PFSK-1 (cell line): ENCODE measurements around the gene ZNHIT1.

Experiments
- FOXP2 ChIP-seq: optimal IDR thresholded peaks from 2 replicates; pipeline ENCODE3; 2011; ENCODE audit warnings: borderline replicate concordance, control low read depth, inconsistent platforms; ENCODE audit not compliant: insufficient read depth; ENCODE audit errors: extremely low read length, extremely low read depth
- POLR2AphosphoS5 ChIP-seq: IDR thresholded peaks from 2 replicates; pipeline ENCODE4 v1.6.1; 2012; ENCODE audit warnings: low read depth, mild to moderate bottlenecking, control low read depth, low read length, moderate library complexity
- SIN3A ChIP-seq: IDR thresholded peaks from 2 replicates; pipeline ENCODE4 v1.6.1; 2012; ENCODE audit warnings: mild to moderate bottlenecking, low read length, moderate library complexity, borderline replicate concordance; ENCODE audit not compliant: insufficient read depth
- TAF1 ChIP-seq: IDR thresholded peaks from 2 replicates; pipeline ENCODE4 v1.6.1; 2012; ENCODE audit warnings: low read length, control low read depth, borderline replicate concordance; ENCODE audit not compliant: insufficient read depth
- TF ChIP-seq, protein P1 (sequence below), 2 experiments: IDR thresholded peaks; 2 replicates each; pipeline versions ENCODE4 v1.6.1 to v1.8.0; 2011 to 2012; ENCODE audit warnings: low read depth in 2 of 2, low read length in 2 of 2, control low read depth in 1 of 2, inconsistent platforms in 1 of 2, mild to moderate bottlenecking in 1 of 2, moderate library complexity in 1 of 2; ENCODE audit not compliant: insufficient read depth in 1 of 2

DNA sequence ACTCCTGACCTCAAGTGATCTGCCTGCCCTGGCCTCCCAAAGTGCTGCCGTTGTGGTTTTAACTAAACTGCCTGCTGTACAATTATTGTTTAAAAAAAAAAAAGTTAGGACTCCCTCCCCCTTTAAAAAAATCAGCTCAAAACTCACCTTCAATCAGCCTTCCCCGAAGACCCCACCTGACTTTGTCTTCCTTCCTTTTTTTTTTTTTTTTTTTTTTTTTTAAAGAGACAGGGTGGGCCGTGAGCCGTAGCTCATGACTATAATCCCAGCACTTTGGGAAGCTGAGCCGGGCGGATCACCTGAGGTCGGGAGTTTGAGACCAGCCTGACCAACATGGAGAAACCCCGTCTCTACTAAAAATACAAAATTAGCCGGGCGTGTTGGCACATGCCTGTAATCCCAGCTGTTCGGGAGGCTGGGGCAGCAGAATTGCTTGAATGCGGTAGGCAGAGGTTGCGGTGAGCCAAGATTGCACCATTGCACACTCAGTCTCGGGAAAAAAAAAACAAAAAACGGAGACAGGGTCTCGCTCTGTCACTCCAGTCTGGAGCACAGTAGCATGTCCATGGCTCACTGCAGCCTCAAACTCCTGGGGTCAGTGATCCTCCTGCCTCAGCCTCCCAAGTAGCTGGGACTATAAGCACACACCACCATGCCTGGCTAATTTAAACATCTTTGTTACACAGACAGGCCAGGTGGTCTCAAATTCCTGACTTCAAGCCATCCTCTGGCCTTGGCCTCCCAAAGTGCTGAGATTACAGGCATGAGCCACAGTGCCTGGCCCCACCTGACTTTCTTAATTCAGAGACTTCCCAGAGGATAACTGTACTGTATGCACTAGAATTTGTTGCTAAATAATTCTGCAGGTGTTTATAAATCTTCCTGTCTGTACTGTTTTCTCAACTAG, 23.7 kb downstream of the ZNHIT1 start:
- TF ChIP-seq SIN3A, result no peak
- TF ChIP-seq POLR2AphosphoS5, result no peak
- TF ChIP-seq TAF1, result no peak
- no peak for TF ChIP-seq FOXP2
- TF ChIP-seq, protein P1, sequence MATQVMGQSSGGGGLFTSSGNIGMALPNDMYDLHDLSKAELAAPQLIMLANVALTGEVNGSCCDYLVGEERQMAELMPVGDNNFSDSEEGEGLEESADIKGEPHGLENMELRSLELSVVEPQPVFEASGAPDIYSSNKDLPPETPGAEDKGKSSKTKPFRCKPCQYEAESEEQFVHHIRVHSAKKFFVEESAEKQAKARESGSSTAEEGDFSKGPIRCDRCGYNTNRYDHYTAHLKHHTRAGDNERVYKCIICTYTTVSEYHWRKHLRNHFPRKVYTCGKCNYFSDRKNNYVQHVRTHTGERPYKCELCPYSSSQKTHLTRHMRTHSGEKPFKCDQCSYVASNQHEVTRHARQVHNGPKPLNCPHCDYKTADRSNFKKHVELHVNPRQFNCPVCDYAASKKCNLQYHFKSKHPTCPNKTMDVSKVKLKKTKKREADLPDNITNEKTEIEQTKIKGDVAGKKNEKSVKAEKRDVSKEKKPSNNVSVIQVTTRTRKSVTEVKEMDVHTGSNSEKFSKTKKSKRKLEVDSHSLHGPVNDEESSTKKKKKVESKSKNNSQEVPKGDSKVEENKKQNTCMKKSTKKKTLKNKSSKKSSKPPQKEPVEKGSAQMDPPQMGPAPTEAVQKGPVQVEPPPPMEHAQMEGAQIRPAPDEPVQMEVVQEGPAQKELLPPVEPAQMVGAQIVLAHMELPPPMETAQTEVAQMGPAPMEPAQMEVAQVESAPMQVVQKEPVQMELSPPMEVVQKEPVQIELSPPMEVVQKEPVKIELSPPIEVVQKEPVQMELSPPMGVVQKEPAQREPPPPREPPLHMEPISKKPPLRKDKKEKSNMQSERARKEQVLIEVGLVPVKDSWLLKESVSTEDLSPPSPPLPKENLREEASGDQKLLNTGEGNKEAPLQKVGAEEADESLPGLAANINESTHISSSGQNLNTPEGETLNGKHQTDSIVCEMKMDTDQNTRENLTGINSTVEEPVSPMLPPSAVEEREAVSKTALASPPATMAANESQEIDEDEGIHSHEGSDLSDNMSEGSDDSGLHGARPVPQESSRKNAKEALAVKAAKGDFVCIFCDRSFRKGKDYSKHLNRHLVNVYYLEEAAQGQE (IDR thresholded peaks at IDR 0.05; ENCODE audit: insufficient read depth in 1 of 2, low read depth in 2 of 2, low read length in 2 of 2), result no peak
